Measurements from ENCODE around the gene POU6F1. TPM values are rescaled to one million over a fixed set of nuclear protein-coding genes. Genes with fewer than 3 reads are reported as not detected.

The POU6F1 gene
- total RNA-seq, 1 donor from 2014 or later: 10.8 TPM

DNA sequence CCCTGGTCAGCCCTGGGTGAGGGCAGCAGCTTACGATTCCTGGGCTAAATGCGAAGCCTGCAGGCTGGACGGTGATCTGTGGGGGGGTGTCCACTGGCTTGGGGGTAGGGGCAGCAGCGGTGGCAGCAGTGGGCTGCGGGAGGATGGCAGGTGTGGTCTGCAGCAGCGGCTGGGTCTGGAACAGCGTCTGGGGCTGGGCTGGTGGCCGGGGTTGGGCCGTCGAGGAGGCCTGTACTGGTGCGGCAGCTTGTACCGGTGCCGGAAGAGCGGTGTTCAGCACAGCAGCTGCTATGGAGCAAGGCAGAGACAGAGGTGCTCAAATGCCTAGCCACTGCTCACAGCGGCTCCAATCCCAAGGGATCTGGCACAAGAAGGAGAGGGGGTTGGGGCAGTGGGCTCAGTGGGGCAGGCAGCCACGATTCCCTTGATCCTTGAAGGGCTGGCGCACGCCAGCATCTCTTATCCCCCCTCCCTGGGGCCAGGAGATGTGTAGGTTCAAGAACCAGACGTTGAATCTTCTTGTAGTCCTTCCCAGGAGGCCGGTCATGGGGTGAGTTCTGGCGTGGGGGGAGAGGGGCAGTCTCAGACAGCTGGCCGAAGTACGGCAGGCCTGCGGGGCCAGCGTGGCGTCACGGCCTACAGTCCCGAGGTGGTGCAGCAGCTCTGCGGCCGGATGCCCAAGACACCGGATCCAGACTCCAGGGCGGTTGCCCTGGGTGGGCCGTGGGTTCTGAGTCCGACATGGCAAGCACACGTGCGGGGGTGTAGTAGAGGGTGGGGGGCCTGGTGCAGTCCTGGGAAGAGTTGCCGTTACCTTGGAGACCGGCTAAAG is 19.9 kb downstream of the POU6F1 start:
- Mint-ChIP-seq H3K36me3 (ENCODE audit: low read depth, unreplicated experiment) (peaks cover 10% of the 10 kb centered on the region), H3K9me3 (ENCODE audit: unreplicated experiment) (no peaks in the 10 kb centered on the region), H3K27me3 (ENCODE audit: unreplicated experiment) (peaks cover 3% of the 10 kb centered on the region), H3K4me1 (ENCODE audit: unreplicated experiment) (peaks cover 5% of the 10 kb centered on the region), H3K27ac (ENCODE audit: unreplicated experiment) (no peak overlapping the region), H3K4me3 (ENCODE audit: unreplicated experiment) (peak overlapping the region; percentile 65)
- TF ChIP-seq, protein P1, sequence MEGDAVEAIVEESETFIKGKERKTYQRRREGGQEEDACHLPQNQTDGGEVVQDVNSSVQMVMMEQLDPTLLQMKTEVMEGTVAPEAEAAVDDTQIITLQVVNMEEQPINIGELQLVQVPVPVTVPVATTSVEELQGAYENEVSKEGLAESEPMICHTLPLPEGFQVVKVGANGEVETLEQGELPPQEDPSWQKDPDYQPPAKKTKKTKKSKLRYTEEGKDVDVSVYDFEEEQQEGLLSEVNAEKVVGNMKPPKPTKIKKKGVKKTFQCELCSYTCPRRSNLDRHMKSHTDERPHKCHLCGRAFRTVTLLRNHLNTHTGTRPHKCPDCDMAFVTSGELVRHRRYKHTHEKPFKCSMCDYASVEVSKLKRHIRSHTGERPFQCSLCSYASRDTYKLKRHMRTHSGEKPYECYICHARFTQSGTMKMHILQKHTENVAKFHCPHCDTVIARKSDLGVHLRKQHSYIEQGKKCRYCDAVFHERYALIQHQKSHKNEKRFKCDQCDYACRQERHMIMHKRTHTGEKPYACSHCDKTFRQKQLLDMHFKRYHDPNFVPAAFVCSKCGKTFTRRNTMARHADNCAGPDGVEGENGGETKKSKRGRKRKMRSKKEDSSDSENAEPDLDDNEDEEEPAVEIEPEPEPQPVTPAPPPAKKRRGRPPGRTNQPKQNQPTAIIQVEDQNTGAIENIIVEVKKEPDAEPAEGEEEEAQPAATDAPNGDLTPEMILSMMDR (IDR thresholded peaks at IDR 0.05; ENCODE audit: unreplicated experiment): no peak
- no peak for DNase-seq (ENCODE audit: low spot score)

DNA sequence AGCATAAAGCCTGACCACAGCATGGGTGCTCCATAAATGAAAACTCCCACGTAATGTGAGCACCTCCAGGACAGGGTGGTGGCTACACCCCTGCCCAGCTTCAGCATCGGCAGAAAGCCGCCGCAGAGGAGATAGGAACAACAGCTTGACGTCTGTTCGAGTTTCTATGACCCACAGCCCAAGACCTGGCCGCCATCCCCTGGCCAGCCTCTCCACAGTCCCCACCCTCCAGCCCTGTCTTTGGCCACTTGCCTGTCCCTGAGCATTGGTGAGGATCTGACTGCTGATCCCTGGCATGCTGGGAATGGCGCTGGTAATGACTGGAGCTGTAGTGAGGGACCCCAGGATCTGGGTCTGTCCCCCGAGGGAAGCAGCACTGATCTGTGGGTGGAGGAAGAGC is 21.3 kb downstream of the POU6F1 start:
- no peak overlapping the region for H3K27ac Mint-ChIP-seq (ENCODE audit: unreplicated experiment)
- no peaks in the 10 kb centered on the region for H3K9me3 Mint-ChIP-seq (ENCODE audit: unreplicated experiment)
- no peak for DNase-seq (ENCODE audit: low spot score)
- no peak overlapping the region for H3K4me3 Mint-ChIP-seq (ENCODE audit: unreplicated experiment)
- H3K36me3 Mint-ChIP-seq (ENCODE audit: low read depth, unreplicated experiment): peaks cover 10% of the 10 kb centered on the region
- TF ChIP-seq, protein P1 (IDR thresholded peaks at IDR 0.05; ENCODE audit: unreplicated experiment): no peak
- peaks cover 4% of the 10 kb centered on the region for H3K27me3 Mint-ChIP-seq (ENCODE audit: unreplicated experiment)
- H3K4me1 Mint-ChIP-seq (ENCODE audit: unreplicated experiment): peaks cover 3% of the 10 kb centered on the region

DNA sequence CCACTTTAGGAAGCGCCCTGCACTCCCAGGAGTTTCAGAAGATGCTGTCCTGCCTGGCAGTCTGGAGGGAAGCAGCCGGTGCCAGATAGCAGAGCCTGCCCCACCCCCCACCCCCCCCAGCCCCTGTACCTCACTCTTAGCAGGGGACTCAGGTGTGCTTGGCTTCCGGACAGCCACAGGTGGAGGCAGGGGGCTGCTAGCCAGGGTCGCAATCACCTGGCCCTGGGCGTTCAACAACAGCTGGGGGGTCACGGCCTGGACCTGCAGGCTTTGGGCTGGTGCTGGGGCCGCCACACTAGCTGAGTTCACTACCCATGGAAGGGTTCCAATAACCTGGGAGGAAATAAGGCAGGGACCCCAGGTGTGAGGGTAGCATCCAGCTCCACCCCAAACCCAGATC is 22.0 kb downstream of the POU6F1 start:
- Mint-ChIP-seq H3K4me1 (ENCODE audit: unreplicated experiment) (peaks cover 3% of the 10 kb centered on the region), H3K9me3 (ENCODE audit: unreplicated experiment) (no peaks in the 10 kb centered on the region), H3K4me3 (ENCODE audit: unreplicated experiment) (no peak overlapping the region), H3K36me3 (ENCODE audit: low read depth, unreplicated experiment) (peaks cover 10% of the 10 kb centered on the region), H3K27me3 (ENCODE audit: unreplicated experiment) (peaks cover 4% of the 10 kb centered on the region), H3K27ac (ENCODE audit: unreplicated experiment) (no peak overlapping the region)
- no peak for DNase-seq (ENCODE audit: low spot score)
- TF ChIP-seq, protein P1 (IDR thresholded peaks at IDR 0.05; ENCODE audit: unreplicated experiment): no peak

DNA sequence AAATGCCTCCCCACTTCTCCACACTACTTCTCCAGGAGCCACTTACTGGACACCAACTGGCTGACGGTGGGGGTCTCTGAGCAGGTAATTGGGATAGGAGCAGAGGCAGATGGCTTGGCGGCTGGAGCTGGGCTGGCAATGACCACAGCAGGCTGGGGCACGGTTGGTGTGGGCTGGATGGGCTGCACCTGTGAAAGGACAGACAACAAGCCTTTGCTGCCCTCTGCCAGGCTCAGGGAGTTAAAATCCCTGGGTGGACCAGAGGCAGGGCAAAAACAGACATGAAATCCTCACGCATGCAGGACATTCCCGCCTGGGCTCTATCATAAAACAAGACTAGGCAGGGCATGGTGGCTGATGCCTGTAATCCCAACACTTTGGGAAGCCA is 25.6 kb downstream of the POU6F1 start:
- H3K27me3 Mint-ChIP-seq (ENCODE audit: unreplicated experiment): peaks cover 7% of the 10 kb centered on the region
- H3K27ac Mint-ChIP-seq (ENCODE audit: unreplicated experiment): no peak overlapping the region
- no peaks in the 10 kb centered on the region for H3K9me3 Mint-ChIP-seq (ENCODE audit: unreplicated experiment)
- peaks cover 10% of the 10 kb centered on the region for H3K4me1 Mint-ChIP-seq (ENCODE audit: unreplicated experiment)
- DNase-seq (ENCODE audit: low spot score): no peak
- H3K36me3 Mint-ChIP-seq (ENCODE audit: low read depth, unreplicated experiment): peaks cover 12% of the 10 kb centered on the region
- no peak overlapping the region for H3K4me3 Mint-ChIP-seq (ENCODE audit: unreplicated experiment)
- TF ChIP-seq, protein P1 (IDR thresholded peaks at IDR 0.05; ENCODE audit: unreplicated experiment): no peak

DNA sequence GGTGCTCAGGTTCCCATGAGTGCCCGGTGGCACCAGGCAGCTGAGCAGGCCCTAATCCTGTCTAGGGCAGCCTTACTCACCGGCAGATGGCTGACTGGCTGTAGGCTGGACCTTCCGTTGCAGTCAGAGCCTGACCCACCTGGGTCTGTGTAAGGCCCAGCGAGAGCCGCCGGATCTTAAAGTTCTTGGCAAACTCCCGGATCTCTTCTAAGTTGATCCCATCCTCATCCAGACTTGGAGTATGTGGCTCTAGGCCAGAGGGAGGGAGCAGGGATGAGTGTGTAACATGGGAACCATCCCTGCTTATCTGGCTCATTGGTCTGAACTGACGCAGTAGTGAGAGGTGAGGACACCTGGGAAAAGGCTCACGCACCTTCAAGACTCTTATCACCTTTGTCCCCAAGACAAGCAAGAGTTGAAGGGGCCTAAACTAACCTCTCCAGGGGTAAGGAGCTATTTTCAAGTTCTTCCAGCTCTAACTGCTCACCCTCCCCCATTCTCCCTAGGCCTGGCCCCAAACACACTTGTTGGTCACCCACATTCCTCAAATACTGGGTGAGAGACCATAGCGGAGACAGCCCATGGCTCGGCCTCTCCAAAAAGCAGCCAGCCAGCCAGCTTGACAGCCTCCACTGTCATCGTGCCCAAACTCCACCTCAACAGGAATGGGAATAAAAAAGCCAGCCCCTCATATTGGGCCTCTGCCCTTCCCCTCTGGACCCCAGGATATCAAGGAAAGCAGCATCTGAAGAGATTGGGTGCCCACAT is 26.2 kb downstream of the POU6F1 start:
- no peak for DNase-seq (ENCODE audit: low spot score)
- Mint-ChIP-seq H3K9me3 (ENCODE audit: unreplicated experiment) (no peaks in the 10 kb centered on the region), H3K4me1 (ENCODE audit: unreplicated experiment) (peaks cover 16% of the 10 kb centered on the region), H3K27ac (ENCODE audit: unreplicated experiment) (no peak overlapping the region), H3K36me3 (ENCODE audit: low read depth, unreplicated experiment) (peaks cover 11% of the 10 kb centered on the region), H3K27me3 (ENCODE audit: unreplicated experiment) (peaks cover 6% of the 10 kb centered on the region), H3K4me3 (ENCODE audit: unreplicated experiment) (no peak overlapping the region)
- TF ChIP-seq, protein P1 (IDR thresholded peaks at IDR 0.05; ENCODE audit: unreplicated experiment): no peak

Data from endothelial cell (in vitro differentiated cells).